ENCODE data around the gene AOC3. TPM values are rescaled to one million over a fixed set of nuclear protein-coding genes. Genes with fewer than 3 reads are reported as not detected.

AOC3 gene
- total RNA-seq, 4 donors from 2014 or later = 48.3 to 196 (median 108) TPM

DNA sequence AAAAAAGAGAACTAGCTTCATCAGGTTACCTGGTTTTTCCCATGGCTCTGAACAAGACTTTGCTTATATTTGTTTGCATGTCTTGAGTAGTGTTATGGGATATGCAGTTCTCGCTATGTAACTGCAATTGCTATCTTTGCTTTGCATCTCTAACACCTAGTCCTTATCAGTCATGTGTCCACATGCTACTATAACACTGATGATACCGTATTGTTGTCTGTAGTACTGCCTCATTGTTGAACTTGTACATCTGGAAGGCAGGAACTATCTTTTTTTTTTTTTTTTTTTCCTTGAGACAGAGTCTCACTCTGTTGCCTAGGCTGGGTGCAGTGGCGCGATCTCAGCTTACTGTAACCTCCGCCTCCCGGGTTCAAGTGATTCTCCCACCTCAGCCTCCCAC is 15.3 kb upstream of the AOC3 start:
- no peak for ATAC-seq
- H3K4me3 ChIP-seq = no peak overlapping the region
- H3K9me3 ChIP-seq = no peaks in the 10 kb centered on the region
- peaks cover 3 to 61% of the 10 kb centered on the region in 2 donors for H3K36me3 ChIP-seq
- 97 to 100% methylated on average over 2 to 6 of the region's 6 CpGs for WGBS, 2 donors (ENCODE audit: low coverage in 1 of 2)
- H3K4me1 ChIP-seq = peaks cover 0 to 27% (median 12%) of the 10 kb centered on the region in 3 donors
- TF ChIP-seq POLR2AphosphoS5 (IDR thresholded peaks at IDR 0.05) = no peak
- no peak for TF ChIP-seq POLR2A (IDR thresholded peaks at IDR 0.05)
- TF ChIP-seq, protein P1, sequence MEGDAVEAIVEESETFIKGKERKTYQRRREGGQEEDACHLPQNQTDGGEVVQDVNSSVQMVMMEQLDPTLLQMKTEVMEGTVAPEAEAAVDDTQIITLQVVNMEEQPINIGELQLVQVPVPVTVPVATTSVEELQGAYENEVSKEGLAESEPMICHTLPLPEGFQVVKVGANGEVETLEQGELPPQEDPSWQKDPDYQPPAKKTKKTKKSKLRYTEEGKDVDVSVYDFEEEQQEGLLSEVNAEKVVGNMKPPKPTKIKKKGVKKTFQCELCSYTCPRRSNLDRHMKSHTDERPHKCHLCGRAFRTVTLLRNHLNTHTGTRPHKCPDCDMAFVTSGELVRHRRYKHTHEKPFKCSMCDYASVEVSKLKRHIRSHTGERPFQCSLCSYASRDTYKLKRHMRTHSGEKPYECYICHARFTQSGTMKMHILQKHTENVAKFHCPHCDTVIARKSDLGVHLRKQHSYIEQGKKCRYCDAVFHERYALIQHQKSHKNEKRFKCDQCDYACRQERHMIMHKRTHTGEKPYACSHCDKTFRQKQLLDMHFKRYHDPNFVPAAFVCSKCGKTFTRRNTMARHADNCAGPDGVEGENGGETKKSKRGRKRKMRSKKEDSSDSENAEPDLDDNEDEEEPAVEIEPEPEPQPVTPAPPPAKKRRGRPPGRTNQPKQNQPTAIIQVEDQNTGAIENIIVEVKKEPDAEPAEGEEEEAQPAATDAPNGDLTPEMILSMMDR (IDR thresholded peaks at IDR 0.05) = no peak
- TF ChIP-seq EP300 (IDR thresholded peaks at IDR 0.05) = no peak
- no peak overlapping the region for H3K27ac ChIP-seq
- H3K27me3 ChIP-seq = no peaks in the 10 kb centered on the region

DNA sequence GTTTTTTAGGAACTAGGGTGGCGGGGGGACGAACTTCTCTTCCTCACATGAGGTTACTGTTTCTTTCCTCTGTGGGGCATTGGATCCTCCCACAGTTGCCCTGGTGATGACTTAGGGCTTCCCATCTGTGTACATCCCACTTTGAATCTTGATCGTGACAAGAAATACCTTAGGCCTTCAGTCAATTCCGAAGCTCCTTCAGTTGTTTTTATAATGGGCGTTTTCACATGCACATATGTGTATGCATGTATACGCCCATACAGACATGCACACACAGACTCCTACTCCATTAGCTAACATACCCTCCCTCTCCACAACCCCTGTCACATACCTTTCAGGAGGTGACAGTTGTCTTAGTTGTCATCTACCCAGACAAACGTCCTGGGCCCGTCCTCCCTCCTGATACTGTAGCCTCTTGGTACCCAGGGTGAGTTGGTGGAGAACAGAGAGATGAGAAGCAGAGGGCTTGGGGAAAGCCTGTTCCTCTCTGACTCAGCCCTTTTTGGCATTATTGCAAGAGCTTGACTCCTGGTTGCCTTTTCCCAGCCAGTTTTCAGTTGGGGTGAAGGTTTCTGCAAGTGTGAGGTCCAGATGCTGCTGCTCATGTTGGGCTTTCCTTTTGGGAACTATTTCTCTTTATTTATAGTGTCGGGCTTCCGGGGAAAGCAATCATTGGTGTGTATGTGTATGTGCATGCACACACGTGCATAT is 8.9 kb upstream of the AOC3 start:
- Histone ChIP-seq H3K4me3 (no peak overlapping the region), H3K27ac (no peak overlapping the region), H3K4me1 (peaks cover 0 to 36% (median 2%) of the 10 kb centered on the region in 3 donors), H3K27me3 (no peaks in the 10 kb centered on the region), H3K9me3 (no peaks in the 10 kb centered on the region), H3K36me3 (peaks cover 3 to 89% of the 10 kb centered on the region in 2 donors)
- 56 to 61% methylated on average over 7 to 8 of the region's 11 CpGs for WGBS, 2 donors (ENCODE audit: low coverage in 1 of 2)
- TF ChIP-seq, protein P1 (IDR thresholded peaks at IDR 0.05) = no peak
- TF ChIP-seq POLR2AphosphoS5 (IDR thresholded peaks at IDR 0.05) = no peak
- TF ChIP-seq EP300 (IDR thresholded peaks at IDR 0.05) = no peak
- TF ChIP-seq POLR2A (IDR thresholded peaks at IDR 0.05) = no peak
- ATAC-seq = no peak

- no peak overlapping the region for H3K4me3 ChIP-seq
- peak overlapping the region in 3 of 4 donors; percentile 27 to 62 (median 59) for H3K27ac ChIP-seq
- H3K9me3 ChIP-seq = no peaks in the 10 kb centered on the region
- ATAC-seq = peak; percentile 63
- WGBS, 2 donors (ENCODE audit: low coverage in 1 of 2) = 7 to 15% methylated on average over 4 to 6 of the region's 6 CpGs
- H3K36me3 ChIP-seq = peaks cover 3 to 76% of the 10 kb centered on the region in 2 donors
- H3K4me1 ChIP-seq = peaks cover 0 to 40% (median 5%) of the 10 kb centered on the region in 3 donors
- TF ChIP-seq, protein P1 (IDR thresholded peaks at IDR 0.05) = peak in 3 of 4 experiments; percentile 89 to 98 (median 91)
- TF ChIP-seq POLR2AphosphoS5 (IDR thresholded peaks at IDR 0.05) (no peak), EP300 (IDR thresholded peaks at IDR 0.05) (no peak), POLR2A (IDR thresholded peaks at IDR 0.05) (no peak)
- H3K27me3 ChIP-seq = no peaks in the 10 kb centered on the region
Observed at GRCh38 chr17:42843358-42843934, 7.6 kb upstream of the AOC3 start.

GRCh38 chr17:42844271-42844670 is 6.7 kb upstream of the AOC3 start, which contains the start of gene AOC2:
Gene AOC2 (plus strand): TSS chr17:42844580. CDS start chr17:42844627, 47 bp downstream.
- no peak for ATAC-seq
- 68 to 83% methylated on average over 2 to 4 of the region's 4 CpGs for WGBS, 2 donors (ENCODE audit: low coverage in 1 of 2)
- H3K27ac ChIP-seq = peak within 1 kb of the TSS in 3 of 4 donors; percentile 56 to 66 (median 59)
- H3K9me3 ChIP-seq = no peaks in the 10 kb centered on the region
- peaks cover under 1 to 67% of the 10 kb centered on the region in 2 donors for H3K36me3 ChIP-seq
- H3K27me3 ChIP-seq = no peaks in the 10 kb centered on the region
- no peak within 1 kb of the TSS for H3K4me3 ChIP-seq
- TF ChIP-seq, protein P1 (IDR thresholded peaks at IDR 0.05) = no peak
- TF ChIP-seq POLR2A (IDR thresholded peaks at IDR 0.05) = no peak
- TF ChIP-seq POLR2AphosphoS5 (IDR thresholded peaks at IDR 0.05) = no peak
- no peak for TF ChIP-seq EP300 (IDR thresholded peaks at IDR 0.05)
- peaks cover 0 to 45% (median 5%) of the 10 kb centered on the region in 3 donors for H3K4me1 ChIP-seq

Data from gastroesophageal sphincter (tissue), 4 donors.